ENCODE data around the gene AQP12B. TPM values are rescaled to one million over a fixed set of nuclear protein-coding genes. Genes with fewer than 3 reads are reported as not detected.

Gene AQP12B
- total and polyA plus RNA-seq, 9 donors, result 0.18 to 0.36 TPM; not detected in 7

- 83 to 89% (median 84%) methylated on average over 10 of the region's 10 CpGs for WGBS, 3 donors
- no peaks in the 10 kb centered on the region for H3K27me3 ChIP-seq
- TF ChIP-seq CTCF (IDR thresholded peaks at IDR 0.05) (no peak), EP300 (IDR thresholded peaks at IDR 0.05) (no peak), POLR2A (IDR thresholded peaks at IDR 0.05) (no peak)
- DNase-seq, result no peak
- intact Hi-C loops (cut with DNase I), result no loop called here
- H3K9me3 ChIP-seq, result no peaks in the 10 kb centered on the region
- H3K4me1 ChIP-seq (ENCODE audit: insufficient read depth), result no peaks in the 10 kb centered on the region
- H3K4me3 ChIP-seq, result no peak overlapping the region
- H3K27ac ChIP-seq, result no peak overlapping the region
- no peaks in the 10 kb centered on the region for H3K36me3 ChIP-seq
These were observed 36.9 kb downstream of the AQP12B start for GRCh38 chr2:240645801-240646175.

GRCh38 chr2:240645346-240645745, 37.3 kb downstream of the AQP12B start:
- no peak for TF ChIP-seq CTCF (IDR thresholded peaks at IDR 0.05)
- no peak for TF ChIP-seq POLR2A (IDR thresholded peaks at IDR 0.05)
- no peak for TF ChIP-seq EP300 (IDR thresholded peaks at IDR 0.05)
- Histone ChIP-seq H3K27ac (no peak overlapping the region), H3K4me1 (ENCODE audit: insufficient read depth) (no peaks in the 10 kb centered on the region), H3K36me3 (no peaks in the 10 kb centered on the region), H3K27me3 (no peaks in the 10 kb centered on the region), H3K4me3 (no peak overlapping the region), H3K9me3 (no peaks in the 10 kb centered on the region)
- DNase-seq, result no peak
- intact Hi-C loops (cut with DNase I), result no loop called here
- WGBS, 3 donors, result 80 to 90% (median 82%) methylated on average over 10 of the region's 10 CpGs

GRCh38 chr2:240644859-240645301, 37.8 kb downstream of the AQP12B start:
- Histone ChIP-seq H3K27ac (no peak overlapping the region), H3K9me3 (no peaks in the 10 kb centered on the region), H3K27me3 (no peaks in the 10 kb centered on the region), H3K4me1 (ENCODE audit: insufficient read depth) (no peaks in the 10 kb centered on the region), H3K4me3 (no peak overlapping the region), H3K36me3 (no peaks in the 10 kb centered on the region)
- intact Hi-C loops (cut with DNase I), result no loop called here
- no peak for DNase-seq
- TF ChIP-seq CTCF (IDR thresholded peaks at IDR 0.05) (no peak), POLR2A (IDR thresholded peaks at IDR 0.05) (no peak), EP300 (IDR thresholded peaks at IDR 0.05) (no peak)
- 44 to 55% (median 46%) methylated on average over 6 to 8 of the region's 8 CpGs for WGBS, 3 donors

GRCh38 chr2:240644171-240644651, 38.5 kb downstream of the AQP12B start:
- no peaks in the 10 kb centered on the region for H3K9me3 ChIP-seq
- no peak overlapping the region for H3K4me3 ChIP-seq
- H3K36me3 ChIP-seq, result no peaks in the 10 kb centered on the region
- WGBS, 3 donors, result 37 to 44% (median 40%) methylated on average over 11 to 14 of the region's 14 CpGs
- no peaks in the 10 kb centered on the region for H3K27me3 ChIP-seq
- intact Hi-C loops (cut with DNase I), result no loop called here
- TF ChIP-seq EP300 (IDR thresholded peaks at IDR 0.05), result no peak
- TF ChIP-seq POLR2A (IDR thresholded peaks at IDR 0.05), result no peak
- TF ChIP-seq CTCF (IDR thresholded peaks at IDR 0.05), result no peak
- H3K27ac ChIP-seq, result no peak overlapping the region
- no peaks in the 10 kb centered on the region for H3K4me1 ChIP-seq (ENCODE audit: insufficient read depth)
- no peak for DNase-seq

Measured in ovary (tissue), 9 donors.